HG02943 (cell line): ENCODE measurements around the gene ZC3H12A.

Experiments
- ATAC-seq: cut with Tn5 transposase; IDR thresholded peaks from one replicate; pipeline ENCODE4 v1.9.1; 2021; ENCODE audit warnings: mild to moderate bottlenecking, low read depth, moderate library complexity; ENCODE audit not compliant: unreplicated experiment

Gene ZC3H12A

GRCh38 chr1:37453647-37454046 lies 20.7 kb upstream of the ZC3H12A start:
- ATAC-seq = no peak

- no peak for ATAC-seq
Observed at GRCh38 chr1:37455516-37455915, 18.9 kb upstream of the ZC3H12A start.

DNA sequence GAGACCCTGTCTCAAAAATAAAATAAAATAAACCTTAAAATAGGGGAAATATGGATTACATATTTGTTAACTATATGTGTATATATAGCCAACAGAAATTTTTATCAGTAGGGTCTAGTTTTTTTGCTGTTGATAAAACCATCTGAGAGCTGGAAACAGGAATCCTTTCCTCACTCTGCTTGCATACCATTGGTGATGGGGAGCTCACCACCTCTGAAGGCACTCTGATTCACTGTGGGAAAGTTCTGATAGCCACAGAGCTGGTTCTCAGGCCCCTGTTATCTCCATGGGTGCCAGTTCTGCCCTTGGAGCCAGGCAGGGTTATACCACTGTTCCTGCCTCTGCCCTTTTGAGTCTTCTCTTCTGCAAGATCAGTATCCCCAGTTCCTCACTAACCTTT lies 17.8 kb upstream of the ZC3H12A start:
- no peak for ATAC-seq

- ATAC-seq = no peak
Observed at GRCh38 chr1:37458551-37458950, 15.8 kb upstream of the ZC3H12A start.

- ATAC-seq = no peak
Observed at GRCh38 chr1:37461698-37462436, 12.5 kb upstream of the ZC3H12A start.

DNA sequence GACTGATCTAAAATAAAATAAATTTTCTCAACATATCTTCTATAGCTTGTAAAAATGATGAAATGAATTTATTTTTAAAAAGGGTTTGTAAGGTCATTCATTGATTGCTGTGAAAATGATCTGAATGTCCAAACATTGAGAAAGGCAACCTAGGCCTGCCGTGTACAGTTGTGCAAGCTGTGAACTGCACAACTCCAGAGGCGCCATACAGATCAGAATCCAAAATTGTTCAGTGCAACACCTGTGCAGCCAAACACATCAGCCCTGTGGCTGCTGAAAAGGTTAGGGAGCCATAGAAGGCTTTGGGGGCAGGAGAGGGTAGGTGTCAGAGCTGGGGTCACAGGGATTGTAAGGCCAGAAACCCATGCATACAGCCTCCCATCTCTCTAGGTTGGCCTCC lies 9.9 kb upstream of the ZC3H12A start:
- ATAC-seq = no peak

GRCh38 chr1:37465593-37466517 lies 8.5 kb upstream of the ZC3H12A start:
- no peak for ATAC-seq

DNA sequence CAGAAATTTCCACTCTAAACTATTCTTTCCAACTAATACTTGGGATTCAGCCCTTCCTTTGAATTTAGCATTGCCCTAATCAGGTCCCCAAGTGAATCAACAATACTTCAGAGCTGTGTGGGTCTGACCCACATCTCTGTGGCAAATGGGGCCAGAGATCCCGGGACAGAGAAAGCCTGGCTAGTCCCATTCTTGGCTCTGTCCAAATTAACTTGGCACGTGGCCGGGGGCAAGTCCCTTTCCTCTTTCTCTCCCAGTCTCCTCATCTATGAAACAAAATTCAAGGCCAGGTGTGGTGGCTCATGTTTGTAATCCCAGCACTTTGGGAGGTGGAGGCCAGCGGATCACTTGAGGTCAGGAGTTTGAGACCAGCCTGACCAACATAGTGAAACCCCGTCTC lies 6.3 kb upstream of the ZC3H12A start:
- no peak for ATAC-seq

DNA sequence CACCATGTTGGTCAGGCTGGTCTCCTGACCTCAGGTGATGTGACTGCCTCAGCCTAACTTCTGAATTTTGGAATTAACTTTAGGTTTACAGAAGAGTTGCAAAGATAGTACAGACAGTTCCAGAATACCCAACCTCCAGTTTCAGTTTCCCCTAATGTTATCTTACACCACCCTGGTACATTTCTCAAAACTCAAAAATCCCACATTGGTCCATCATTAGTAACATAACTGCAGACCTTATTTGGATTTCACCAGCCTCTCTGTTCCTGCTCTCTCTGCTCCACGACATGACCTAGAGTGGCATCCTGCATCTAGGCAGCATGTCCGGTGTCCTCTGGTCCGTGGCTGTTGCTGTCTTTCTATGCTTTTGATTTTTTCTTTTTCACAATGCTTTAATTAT lies 5.0 kb upstream of the ZC3H12A start:
- no peak for ATAC-seq

DNA sequence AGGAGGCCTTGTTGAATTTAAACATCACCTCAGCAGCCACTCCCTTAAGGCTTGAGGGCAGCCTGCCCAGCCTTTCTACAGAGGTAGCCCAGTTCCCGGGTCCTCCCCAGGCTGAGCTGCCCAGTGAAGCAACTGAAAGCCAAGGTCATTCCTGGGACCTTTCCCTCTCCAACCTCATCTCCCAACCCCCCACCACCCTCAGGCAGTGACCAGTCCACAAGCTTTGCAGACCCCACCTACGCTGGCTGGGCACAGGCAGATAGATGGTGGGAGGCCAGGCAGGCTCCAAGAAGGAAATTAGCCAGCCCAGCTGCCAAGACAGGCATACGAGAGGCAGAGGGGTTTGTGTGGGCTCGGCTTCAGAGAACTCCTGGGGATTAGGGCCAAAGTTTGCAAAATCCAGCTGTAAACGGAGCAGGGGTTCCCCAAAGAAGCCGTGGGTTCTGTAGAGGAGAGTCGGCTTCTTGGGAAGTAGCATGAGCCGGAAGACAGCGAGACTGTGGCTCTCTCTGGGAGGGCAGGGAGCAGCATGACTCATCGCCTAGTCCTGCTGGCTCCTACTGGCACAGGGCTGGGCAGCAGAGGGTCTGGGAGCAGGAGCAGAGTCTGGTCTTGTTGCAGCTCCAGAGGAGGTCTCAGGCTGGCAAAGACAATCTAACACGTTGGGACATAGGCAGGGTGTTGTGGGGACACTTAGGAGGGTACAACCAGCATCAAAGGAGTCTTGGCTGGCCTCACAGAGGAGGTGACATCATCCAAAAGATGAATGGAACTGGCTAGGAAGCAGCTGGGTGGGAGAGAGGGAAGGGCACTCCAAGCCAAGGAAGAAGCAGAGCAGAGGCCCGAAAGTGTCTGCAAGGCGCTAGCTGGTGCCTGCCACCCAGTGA lies 2.8 kb upstream of the ZC3H12A start:
- ATAC-seq = no peak

GRCh38 chr1:37472281-37472680 lies 2.1 kb upstream of the ZC3H12A start:
- no peak for ATAC-seq

DNA sequence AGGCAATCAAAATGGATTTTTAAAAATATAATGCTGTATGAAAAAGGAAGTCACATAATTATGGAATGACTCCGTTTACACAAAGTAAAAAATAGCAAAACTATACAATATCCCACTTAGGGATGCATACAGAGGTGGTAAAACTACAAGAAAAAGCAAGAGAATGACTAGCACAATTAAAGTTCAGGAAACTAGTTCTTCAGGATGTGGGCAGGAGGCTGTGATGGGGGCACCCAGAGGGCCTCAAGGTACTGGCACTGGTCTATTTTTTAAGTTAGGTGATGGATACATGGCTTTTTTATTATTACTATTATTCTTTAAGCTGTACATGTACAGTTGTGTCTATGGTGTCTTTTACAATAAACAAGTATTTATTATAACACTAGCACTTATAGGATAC lies 1.4 kb upstream of the ZC3H12A start:
- no peak for ATAC-seq

DNA sequence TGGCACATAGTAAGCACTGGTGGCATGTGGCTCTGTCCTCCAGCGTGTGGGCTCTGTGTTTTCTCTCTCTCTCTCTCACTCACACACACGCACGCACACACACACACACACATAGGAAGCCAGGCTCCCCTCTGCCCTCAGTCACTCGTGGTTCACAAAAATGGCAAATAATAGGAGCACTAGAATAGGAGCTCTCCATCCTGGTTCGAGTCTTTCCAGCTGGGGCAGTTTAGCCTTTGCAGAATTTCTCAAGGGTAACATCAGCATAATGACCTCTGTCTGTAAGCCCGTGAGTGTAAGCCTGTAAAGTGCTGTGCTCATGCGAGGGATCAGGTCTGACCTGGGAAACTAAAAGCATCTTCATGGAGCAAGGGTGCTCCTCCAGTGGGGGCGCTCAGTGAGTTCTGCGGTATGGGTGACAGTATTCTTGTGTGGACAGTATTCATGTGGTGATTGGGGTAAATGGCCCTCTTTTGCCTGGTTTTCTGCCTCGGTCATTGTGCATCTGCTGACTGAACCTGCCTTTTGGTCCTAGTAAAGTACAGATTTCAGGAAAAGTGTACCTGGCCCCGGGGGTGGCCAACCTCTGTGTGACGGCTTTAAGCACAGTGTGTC lies 842 bp upstream of the ZC3H12A start:
- no peak for ATAC-seq

DNA sequence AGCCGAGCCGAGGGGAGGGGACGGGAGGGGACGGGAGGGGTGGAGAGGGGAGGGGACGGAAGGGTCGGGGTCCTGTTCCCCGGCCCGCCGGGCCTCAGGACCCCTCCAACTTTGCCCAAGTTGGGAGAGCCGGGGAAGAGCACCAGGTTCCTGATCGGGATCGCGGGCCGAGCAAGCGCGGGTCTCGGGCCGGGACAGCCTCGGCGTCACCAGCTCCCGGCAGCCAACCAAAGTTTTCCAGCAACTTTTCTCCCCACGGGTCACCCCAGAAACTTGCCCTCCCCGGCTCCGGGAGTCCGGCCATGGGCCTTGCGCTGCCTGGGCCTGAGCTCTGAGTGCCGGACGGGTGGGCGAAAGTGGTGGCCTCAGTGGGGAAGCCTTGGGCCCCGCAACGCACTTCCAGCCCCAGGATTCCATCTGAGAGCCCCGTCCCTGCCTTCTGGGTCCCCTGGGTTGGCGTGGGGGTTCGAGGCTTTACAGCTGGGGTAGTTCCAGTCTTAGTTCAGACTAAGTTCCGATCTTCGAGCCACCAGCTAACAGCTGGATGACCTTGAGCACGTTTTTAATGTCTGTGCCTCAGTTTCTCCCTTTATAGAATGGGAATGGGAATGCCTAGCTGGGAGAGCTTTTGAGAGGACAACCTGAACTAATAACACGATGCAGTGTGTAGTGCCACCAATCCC lies 458 bp downstream of the ZC3H12A start:
- ATAC-seq = no peak

DNA sequence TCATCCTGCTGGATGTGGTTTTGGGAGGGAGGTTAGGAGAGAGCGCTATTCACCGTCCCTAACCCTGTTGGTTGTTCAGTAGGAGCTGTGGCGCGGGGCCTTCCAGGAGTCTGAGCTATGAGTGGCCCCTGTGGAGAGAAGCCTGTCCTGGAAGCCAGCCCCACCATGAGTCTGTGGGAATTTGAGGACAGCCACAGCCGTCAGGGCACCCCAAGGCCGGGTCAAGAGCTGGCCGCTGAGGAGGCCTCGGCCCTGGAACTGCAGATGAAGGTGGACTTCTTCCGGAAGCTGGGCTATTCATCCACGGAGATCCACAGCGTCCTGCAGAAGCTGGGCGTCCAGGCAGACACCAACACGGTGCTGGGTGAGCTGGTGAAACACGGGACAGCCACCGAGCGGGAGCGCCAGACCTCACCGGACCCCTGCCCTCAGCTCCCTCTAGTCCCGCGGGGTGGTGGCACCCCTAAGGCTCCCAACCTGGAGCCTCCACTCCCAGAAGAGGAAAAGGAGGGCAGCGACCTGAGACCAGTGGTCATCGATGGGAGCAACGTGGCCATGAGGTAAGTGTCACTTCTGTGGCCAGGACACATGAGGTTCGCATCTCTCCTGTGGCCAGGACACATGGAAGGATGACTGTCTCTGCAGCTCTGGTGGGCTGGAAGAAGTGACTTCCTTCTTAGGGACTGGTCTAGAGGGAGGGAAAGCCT lies 1.2 kb downstream of the ZC3H12A start:
- no peak for ATAC-seq

GRCh38 chr1:37476087-37476452 lies 1.7 kb downstream of the ZC3H12A start:
- no peak for ATAC-seq

- ATAC-seq = no peak
Observed at GRCh38 chr1:37476460-37477197, 2.2 kb downstream of the ZC3H12A start.

GRCh38 chr1:37477198-37477931 lies 3.0 kb downstream of the ZC3H12A start:
- ATAC-seq = peak; percentile 32
